GM06990 (cell line): Measurements from ENCODE around the gene TUBA4B.
A peak's percentile ranks its signal among the peaks of the same experiment; 100 is the strongest.

Experiments
- DNase-seq: peaks from one replicate; pipeline ENCODE4 v3.0.0-alpha.2; 2011; ENCODE audit not compliant: insufficient read length; ENCODE audit errors: extremely low read depth
- H3K27me3 ChIP-seq: replicated peaks from 2 replicates; pipeline ENCODE4 v1.6.0; 2011; ENCODE audit warnings: low read length; ENCODE audit not compliant: control insufficient read depth, insufficient read depth
- H3K36me3 ChIP-seq: 2 replicates; pipeline ENCODE4 v1.5.1; 2011; ENCODE audit warnings: low read length; ENCODE audit not compliant: control insufficient read depth, insufficient read depth
- H3K4me3 ChIP-seq: replicated peaks from 2 replicates; pipeline ENCODE4 v1.5.1; 2011; ENCODE audit warnings: low read depth, mild to moderate bottlenecking, control low read depth, low read length
- CTCF ChIP-seq: IDR thresholded peaks from 2 replicates; pipeline ENCODE4 v1.5.1; 2011; ENCODE audit warnings: low read length, control low read depth, mild to moderate bottlenecking, inconsistent platforms; ENCODE audit not compliant: insufficient read depth, poor library complexity, severe bottlenecking

TUBA4B gene

DNA sequence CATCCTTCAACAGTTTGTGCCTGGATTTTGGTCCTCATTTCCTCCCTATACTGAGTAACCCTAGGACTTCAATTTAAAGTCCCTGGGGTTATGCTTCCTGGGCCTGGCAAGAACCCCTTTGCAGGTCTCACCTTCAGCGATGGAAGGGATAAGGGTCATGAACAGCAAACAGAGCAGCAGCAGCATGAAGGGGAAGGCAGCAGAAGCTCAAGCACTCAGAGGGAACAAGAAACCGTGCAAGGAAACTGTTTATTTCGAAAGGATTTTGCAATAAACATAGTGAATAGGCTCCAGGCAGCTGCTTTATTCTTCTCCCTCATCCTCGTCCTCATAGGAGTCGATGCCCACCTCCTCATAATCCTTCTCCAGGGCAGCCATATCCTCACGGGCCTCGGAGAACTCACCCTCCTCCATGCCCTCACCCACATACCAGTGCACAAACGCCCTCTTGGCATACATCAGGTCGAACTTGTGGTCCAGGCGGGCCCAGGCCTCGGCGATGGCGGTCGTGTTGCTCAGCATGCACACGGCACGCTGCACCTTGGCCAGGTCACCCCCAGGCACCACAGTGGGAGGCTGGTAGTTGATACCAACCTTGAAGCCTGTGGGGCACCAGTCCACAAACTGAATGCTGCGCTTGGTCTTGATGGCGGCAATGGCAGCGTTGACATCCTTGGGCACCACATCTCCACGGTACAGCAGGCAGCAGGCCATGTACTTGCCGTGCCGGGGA lies 2.8 kb upstream of the TUBA4B start:
- DNase-seq = no peak
- no peak for TF ChIP-seq CTCF
- H3K4me3 ChIP-seq = no peak overlapping the region; the same call in 1 of the 2 replicates
- no peaks in the 10 kb centered on the region for H3K27me3 ChIP-seq
- peaks cover 18% of the 10 kb centered on the region for H3K36me3 ChIP-seq

DNA sequence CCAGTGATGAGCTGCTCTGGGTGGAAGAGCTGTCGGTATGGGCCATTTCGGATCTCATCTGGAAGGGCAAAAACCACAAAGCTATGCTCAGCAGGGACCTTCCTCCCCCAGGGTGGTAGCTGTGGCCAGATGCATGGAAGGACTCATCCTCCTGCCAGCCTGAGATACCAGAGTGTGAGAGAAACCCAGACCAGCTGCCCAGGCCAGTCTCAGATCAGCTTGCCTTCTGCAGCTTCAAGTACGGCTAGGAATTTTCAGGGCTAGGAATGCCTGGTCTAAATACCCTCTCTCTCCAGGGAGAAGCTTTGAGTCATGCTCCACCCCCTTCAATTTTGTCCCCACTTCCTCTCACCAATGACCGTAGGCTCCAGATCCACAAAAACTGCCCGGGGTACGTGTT lies 1.4 kb upstream of the TUBA4B start:
- DNase-seq = no peak
- Histone ChIP-seq H3K36me3 (peaks cover 18% of the 10 kb centered on the region), H3K27me3 (no peaks in the 10 kb centered on the region), H3K4me3 (peak overlapping the region; percentile 92; the same call in 1 of the 2 replicates)
- TF ChIP-seq CTCF = no peak

DNA sequence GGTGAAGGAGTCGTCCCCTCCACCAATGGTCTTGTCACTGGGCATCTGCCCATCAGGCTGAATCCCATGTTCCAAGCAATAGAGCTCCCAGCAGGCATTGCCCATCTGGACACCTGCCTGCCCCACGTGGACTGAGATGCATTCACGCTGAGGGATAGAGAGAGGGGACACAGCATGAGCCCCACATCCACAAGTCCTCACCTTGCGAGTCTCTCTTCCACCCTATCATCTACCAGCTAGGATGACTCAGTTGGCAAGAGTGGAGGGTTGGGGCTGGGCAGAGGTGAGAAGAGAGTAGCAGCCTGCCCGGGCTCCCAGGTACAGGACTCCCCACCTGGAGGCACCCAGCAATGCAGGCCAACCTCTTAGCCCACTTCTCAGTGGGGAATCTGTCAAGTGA lies 959 bp upstream of the TUBA4B start:
- no peak for DNase-seq
- Histone ChIP-seq H3K27me3 (no peaks in the 10 kb centered on the region), H3K36me3 (peaks cover 18% of the 10 kb centered on the region), H3K4me3 (peak overlapping the region; percentile 92)
- TF ChIP-seq CTCF = no peak

DNA sequence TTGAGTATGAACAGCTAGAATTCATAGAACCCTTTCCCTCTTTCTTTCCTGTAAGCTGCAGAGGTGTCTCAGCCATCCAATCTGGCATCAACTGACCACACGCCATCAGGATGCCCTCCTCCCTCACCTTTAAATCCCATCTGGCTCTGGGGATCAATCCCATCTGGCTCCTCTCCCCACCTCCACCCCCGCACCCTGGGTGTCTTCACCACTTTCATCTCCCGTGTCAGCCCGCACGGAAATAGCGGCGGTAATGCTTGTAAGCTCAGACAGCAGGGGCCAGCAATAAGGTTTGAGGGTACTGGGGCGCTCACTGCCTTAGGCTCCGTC lies 508 bp upstream of the TUBA4B start:
- H3K36me3 ChIP-seq = peaks cover 17% of the 10 kb centered on the region

DNA sequence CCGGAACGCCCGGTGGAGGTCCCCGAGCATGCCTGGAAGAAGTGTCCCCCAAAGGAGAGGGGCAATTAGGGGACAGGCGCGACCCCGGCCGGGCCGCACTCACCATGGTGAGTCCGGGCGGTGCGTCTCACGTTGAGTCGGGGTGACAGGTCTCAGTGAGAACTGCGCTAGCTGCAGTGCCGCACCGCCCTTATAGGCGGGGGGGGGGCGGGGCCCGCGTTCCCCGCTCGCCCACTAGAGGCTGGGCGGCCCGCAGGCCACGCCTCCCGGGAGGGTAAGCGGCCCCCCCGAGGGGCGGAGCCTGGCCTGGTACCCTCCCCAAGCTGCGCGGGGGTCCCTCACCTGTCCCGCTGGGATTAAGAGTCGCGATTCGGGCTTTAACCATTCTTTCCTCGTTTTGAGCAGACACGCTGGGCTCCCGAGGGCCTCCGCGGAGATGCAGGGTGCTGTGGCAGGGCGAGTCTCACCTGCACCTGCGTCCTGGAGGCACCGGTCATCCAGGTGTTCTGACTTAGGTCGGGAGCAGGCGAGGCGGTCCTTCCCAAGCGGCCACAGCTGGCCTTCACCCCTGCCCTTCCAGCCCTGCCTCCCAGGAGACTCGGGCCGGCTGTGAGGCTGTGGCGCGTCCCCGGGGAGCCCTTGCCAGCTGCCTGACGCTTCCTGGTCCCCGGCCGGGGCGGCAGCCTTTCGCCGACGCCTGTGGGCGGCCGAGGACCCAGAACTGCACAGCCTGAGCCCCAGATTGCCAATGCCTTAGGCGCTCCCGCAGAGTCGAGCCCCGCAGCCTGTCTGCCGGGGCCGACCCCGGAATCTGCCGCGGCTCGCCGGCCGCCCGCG lies 928 bp downstream of the TUBA4B start, which contains the start of gene TUBA4A:
Gene TUBA4A (minus strand): TSS at position 166 of the 837 bp plus-strand sequence. CDS start 60 bp downstream, at position 106.
- H3K4me3 ChIP-seq = peak within 1 kb of the TSS; percentile 92
- peaks cover 12% of the 10 kb centered on the region for H3K36me3 ChIP-seq
- TF ChIP-seq CTCF = no peak
- peak; percentile 91 for DNase-seq
- H3K27me3 ChIP-seq = no peaks in the 10 kb centered on the region

More for the DNA sequence above, 508 bp upstream of the TUBA4B start:
- TF ChIP-seq CTCF = no peak
- no peaks in the 10 kb centered on the region for H3K27me3 ChIP-seq
- H3K4me3 ChIP-seq = peak overlapping the region; percentile 92
- DNase-seq = no peak
